CD4-positive, alpha-beta T cell treated with Interferon gamma for 1 hour (primary cell): ENCODE results near the gene SORCS3.

Experiments used
- DNase-seq: peaks from one replicate; pipeline ENCODE4 v3.0.0-alpha.2; 2020

SORCS3 gene

GRCh38 chr10:105284476-105285215 is 643.6 kb downstream of the SORCS3 start:
- no peak for DNase-seq

DNA sequence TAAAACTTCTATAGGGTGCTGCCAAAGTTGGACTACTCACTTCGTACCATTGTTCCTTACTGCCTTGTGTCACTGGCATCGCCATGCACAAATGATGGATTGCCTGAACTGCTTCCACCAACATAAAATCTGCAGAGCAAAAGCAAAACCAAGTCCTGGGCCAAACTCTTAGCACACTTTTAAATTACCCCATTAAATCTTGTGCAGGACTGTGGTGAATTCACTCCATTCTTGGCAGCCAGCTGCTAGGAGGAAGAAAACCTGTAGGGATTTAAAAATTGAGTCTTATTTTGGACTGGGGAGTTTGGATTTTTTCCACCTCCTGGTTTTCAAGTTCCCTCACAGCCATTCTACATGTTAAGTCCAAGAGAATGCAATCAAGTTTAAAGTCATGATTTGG is 646.9 kb downstream of the SORCS3 start:
- no peak for DNase-seq

- no peak for DNase-seq
Measured at GRCh38 chr10:105288613-105289012, 647.5 kb downstream of the SORCS3 start.

GRCh38 chr10:105291571-105291970 is 650.5 kb downstream of the SORCS3 start:
- DNase-seq: no peak

DNA sequence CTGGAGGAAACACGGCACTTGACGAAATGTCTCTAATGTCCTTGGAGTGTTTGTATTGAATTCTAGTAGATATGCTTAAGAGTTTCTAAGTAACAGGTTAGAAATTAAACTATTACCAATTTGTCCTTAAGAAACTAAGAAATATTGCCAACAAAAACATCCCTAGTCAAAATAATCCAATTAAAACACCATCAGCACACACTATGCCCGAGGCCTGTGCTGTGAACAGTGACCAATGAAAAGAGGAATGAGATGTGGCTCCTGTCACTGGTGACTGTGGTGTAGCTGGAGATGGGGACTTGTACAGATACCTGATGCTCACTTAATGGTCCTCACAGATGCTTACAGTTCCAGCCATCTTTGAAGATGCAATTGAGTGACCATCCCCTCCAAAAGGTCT is 651.1 kb downstream of the SORCS3 start:
- no peak for DNase-seq
